K562 (cell line): Measurements from ENCODE around the gene CLDN5.
"Not testable (repeated sequence)": the region's sequence is repeated elsewhere in the genome, so short reads cannot be mapped to it uniquely, and the experiment has no call there.

Experiments
- BCLAF1 ChIP-seq, 2 experiments: fragments of 450-650 bp in 1 of 2; IDR thresholded peaks; 2 replicates each; pipeline ENCODE4 v1.6.1; 2011 to 2017; ENCODE audit warnings: low read depth in 2 of 2, antibody characterized with exemption in 1 of 2, borderline replicate concordance in 1 of 2, low read length in 1 of 2, mild to moderate bottlenecking in 1 of 2, mixed read lengths in 1 of 2; ENCODE audit not compliant: control insufficient read depth in 1 of 2
- POLR2AphosphoS5 ChIP-seq: IDR thresholded peaks from 2 replicates; pipeline ENCODE4 v1.6.1; 2011; ENCODE audit warnings: mild to moderate bottlenecking, low read depth, low read length, moderate library complexity; ENCODE audit not compliant: control insufficient read depth, insufficient read depth
- SIN3A ChIP-seq, 2 experiments: fragments of 150-350 bp in 1 of 2; IDR thresholded peaks; 2 replicates each; pipeline ENCODE4 v1.6.1; 2011 to 2016; ENCODE audit warnings: borderline replicate concordance in 2 of 2, low read depth in 2 of 2, low read length in 2 of 2, mild to moderate bottlenecking in 2 of 2, moderate library complexity in 2 of 2; ENCODE audit not compliant: control insufficient read depth in 1 of 2
- SPI1 ChIP-seq: IDR thresholded peaks from 2 replicates; pipeline ENCODE4 v1.6.1; 2011; ENCODE audit warnings: low read depth, low read length, control low read depth, borderline replicate concordance
- TF ChIP-seq, protein P1 (sequence below): IDR thresholded peaks from 3 replicates; pipeline ENCODE4 v1.6.1; 2011; ENCODE audit warnings: borderline replicate concordance, mild to moderate bottlenecking; ENCODE audit not compliant: insufficient read length, insufficient read depth

DNA sequence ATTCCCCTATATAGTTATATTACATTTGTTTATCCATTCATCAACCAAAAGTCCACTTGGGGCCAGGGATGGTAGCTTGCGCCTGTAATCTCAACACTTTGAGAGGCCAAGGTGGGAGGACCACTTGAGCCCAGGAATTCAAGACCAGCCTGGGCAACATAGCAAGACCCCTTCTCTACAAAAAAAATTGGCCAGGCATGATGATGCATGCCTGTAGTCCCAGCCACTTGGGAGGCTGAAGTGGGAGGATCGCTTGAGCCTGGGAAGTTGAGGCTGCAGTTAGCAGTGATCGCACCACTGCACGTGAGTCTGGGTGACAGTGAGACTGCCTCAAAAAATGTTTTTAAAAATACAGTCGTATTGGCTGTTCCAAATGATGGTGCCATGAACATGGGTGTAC is 24.2 kb upstream of the CLDN5 start:
- TF ChIP-seq POLR2AphosphoS5; SIN3A (IDR thresholded peaks at IDR 0.05; ENCODE audit: borderline replicate concordance in 2 of 2, control insufficient read depth in 1 of 2, low read depth in 2 of 2, low read length in 2 of 2); BCLAF1 (IDR thresholded peaks at IDR 0.05; ENCODE audit: borderline replicate concordance in 1 of 2, control insufficient read depth in 1 of 2, low read depth in 2 of 2, low read length in 1 of 2); SPI1: not testable (repeated sequence)
- TF ChIP-seq, protein P1, sequence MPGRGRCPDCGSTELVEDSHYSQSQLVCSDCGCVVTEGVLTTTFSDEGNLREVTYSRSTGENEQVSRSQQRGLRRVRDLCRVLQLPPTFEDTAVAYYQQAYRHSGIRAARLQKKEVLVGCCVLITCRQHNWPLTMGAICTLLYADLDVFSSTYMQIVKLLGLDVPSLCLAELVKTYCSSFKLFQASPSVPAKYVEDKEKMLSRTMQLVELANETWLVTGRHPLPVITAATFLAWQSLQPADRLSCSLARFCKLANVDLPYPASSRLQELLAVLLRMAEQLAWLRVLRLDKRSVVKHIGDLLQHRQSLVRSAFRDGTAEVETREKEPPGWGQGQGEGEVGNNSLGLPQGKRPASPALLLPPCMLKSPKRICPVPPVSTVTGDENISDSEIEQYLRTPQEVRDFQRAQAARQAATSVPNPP, result not testable (repeated sequence)
